Motor neuron (in vitro differentiated cells): ENCODE results near the gene TMEM131L. TPM values are rescaled to one million over a fixed set of nuclear protein-coding genes. Genes with fewer than 3 reads are reported as not detected.
"Not testable (repeated sequence)": the region's sequence is repeated elsewhere in the genome, so short reads cannot be mapped to it uniquely, and the experiment has no call there.

Experiments
- ATAC-seq, 8 experiments: fragments of 200-7000 bp; cut with Tn5 transposase; replicated peaks in 6 of 8; 2 replicates each; pipeline ENCODE4 v1.8.0; 2021; ENCODE audit warnings: mild to moderate bottlenecking in 8 of 8, moderate library complexity in 8 of 8
- H3K27ac ChIP-seq, 2 donors: fragments of 250-450 bp; sonication (Bioruptor Pico); 2 replicates each; pipeline ENCODE4 v1.9.0; 2021; ENCODE audit warnings: antibody characterized with exemption in 2 of 2, mild to moderate bottlenecking in 2 of 2, moderate library complexity in 1 of 2
- H3K4me1 ChIP-seq, 2 donors: fragments of 250-450 bp; sonication (Bioruptor Pico); replicated peaks in 1 of 2; 2 replicates each; pipeline ENCODE4 v1.6.1; 2021; ENCODE audit warnings: antibody characterized with exemption in 2 of 2, mild to moderate bottlenecking in 2 of 2, moderate library complexity in 1 of 2
- H3K4me3 ChIP-seq, 5 donors: fragments of 250-450 bp; sonication (Bioruptor Pico); 2 replicates each; pipeline ENCODE4 v1.9.0; 2021; ENCODE audit warnings: antibody characterized with exemption in 5 of 5, mild to moderate bottlenecking in 5 of 5, moderate library complexity in 4 of 5
- WGBS, 10 experiments: fragments of 450-650 bp; shearing (Covaris generic); methylation state at CpG; one replicate each; pipeline ENCODE4 v1.0.0; 2022; 5-methylcytosine and 5-hydroxymethylcytosine counted together
- in situ Hi-C, 9 experiments: fragments of 400-800 bp; cut with MboI; loops; one replicate each; pipeline ENCODE4 v1.15.0; 2021; ENCODE audit warnings: low sequenced_read_pairs in 9 of 9, low pct_unique_long_range_greater_than_20kb in 2 of 9; ENCODE audit not compliant: unreplicated experiment in 9 of 9
- total RNA-seq, 8 experiments: library from RNA; unstranded; fragments of 300-600 nt; gene quantifications; 2 replicates each; pipeline versions ENCODE4 v1.2.3 to v1.2.4, GENCODE V29; 2022

TMEM131L gene
- total RNA-seq, 8 experiments from 2014 or later, result 2.0 to 47.7 (median 8.5) TPM

DNA sequence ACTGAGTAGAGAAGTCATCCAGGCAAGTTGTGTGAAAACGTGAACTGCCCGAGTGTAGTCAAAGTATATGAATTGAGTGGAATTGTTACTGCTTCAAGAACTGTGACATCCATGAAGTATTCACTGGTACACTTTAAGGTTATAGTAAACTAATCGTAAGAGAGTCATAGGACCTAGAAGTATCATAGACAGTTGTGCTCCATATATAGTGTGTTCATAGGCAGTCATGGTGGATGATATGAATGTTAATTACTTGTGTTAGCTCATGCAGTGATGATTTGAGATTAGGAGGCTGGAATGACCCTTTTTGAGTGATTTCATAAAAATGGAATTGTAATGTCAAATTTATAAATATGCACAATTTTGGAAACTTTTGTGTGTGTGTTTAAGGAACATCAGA lies 136.6 kb downstream of the TMEM131L start:
- in situ Hi-C loops, result no loop called here
- WGBS, 10 experiments, result 94 to 100% (median 100%) methylated on average over 1 to 3 of the region's 3 CpGs; no CpG with 5 or more reads in 2 of the 10 experiments
- Histone ChIP-seq H3K4me3 (no peak overlapping the region), H3K4me1 (no peaks in the 10 kb centered on the region), H3K27ac (no peak overlapping the region)
- no peak for ATAC-seq

DNA sequence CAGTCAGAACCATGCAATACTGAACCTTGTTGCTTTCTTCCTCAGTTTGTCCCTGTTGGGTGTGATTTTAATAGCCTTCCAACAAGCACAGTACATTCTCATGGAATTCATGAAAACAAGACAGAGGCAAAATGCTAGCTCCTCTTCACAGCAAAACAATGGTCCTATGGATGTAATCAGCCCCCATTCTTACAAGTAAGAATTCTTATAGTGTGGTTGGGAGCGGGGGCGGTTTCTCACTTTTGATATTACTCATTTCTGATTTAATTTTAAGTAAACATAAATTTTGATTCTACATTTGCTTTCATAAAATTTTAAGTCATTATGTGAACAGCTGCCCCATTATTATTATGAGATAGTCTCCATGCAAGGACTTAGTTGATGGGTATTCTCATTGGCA lies 137.1 kb downstream of the TMEM131L start:
- 89 to 100% (median 100%) methylated on average over 2 of the region's 2 CpGs; no CpG with 5 or more reads in 3 of the 10 experiments for WGBS, 10 experiments
- in situ Hi-C loops, result no loop called here
- no peak overlapping the region for H3K27ac ChIP-seq
- no peak for ATAC-seq
- H3K4me1 ChIP-seq, result no peaks in the 10 kb centered on the region
- H3K4me3 ChIP-seq, result no peak overlapping the region

GRCh38 chr4:153603835-153604234 lies 137.7 kb downstream of the TMEM131L start:
- 90 to 100% (median 96%) methylated on average over 1 to 3 of the region's 3 CpGs; no CpG with 5 or more reads in 5 of the 10 experiments for WGBS, 10 experiments
- ATAC-seq, result no peak
- H3K4me1 ChIP-seq, result no peaks in the 10 kb centered on the region

GRCh38 chr4:153609070-153609469 lies 142.9 kb downstream of the TMEM131L start:
- in situ Hi-C loops, H3K27ac ChIP-seq, H3K4me1 ChIP-seq, ATAC-seq, H3K4me3 ChIP-seq: not testable (repeated sequence)
- WGBS, 10 experiments, result 60 to 67% methylated on average over 1 of the region's 2 CpGs; no CpG with 5 or more reads in 8 of the 10 experiments

More at GRCh38 chr4:153603835-153604234, 137.7 kb downstream of the TMEM131L start:
- in situ Hi-C loops, result no loop called here
- Histone ChIP-seq H3K27ac (no peak overlapping the region), H3K4me3 (no peak overlapping the region)

- no peak for ATAC-seq
- no peak overlapping the region for H3K4me3 ChIP-seq
- in situ Hi-C loops, result no loop called here
- no peak overlapping the region for H3K27ac ChIP-seq
- no peaks in the 10 kb centered on the region for H3K4me1 ChIP-seq
- 0 to 86% (median 63%) methylated on average over 1 to 5 of the region's 5 CpGs for WGBS, 10 experiments
These were observed 144.6 kb downstream of the TMEM131L start for GRCh38 chr4:153610623-153611376.

DNA sequence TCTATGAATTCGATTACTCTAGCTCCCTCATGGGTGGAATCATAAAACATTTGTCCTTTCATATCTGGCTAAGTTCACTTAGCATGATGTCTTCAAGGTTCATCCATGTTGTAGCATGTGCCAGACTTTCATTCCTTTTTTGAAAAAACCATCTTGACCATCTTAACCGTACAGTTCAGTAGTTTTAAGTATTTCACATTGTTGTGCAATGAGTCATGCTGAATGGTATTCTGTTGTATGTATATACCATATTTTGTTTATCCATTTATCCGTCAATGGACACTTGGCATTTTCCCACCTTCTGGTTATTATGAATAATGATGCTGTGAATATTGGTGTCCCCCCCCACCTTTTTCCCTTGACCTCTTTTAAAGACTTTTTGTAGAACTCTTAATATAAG lies 145.5 kb downstream of the TMEM131L start:
- H3K4me3 ChIP-seq, result no peak overlapping the region
- 44 to 100% (median 91%) methylated on average over 2 to 3 of the region's 3 CpGs; no CpG with 5 or more reads in 1 of the 10 experiments for WGBS, 10 experiments
- no peak overlapping the region for H3K27ac ChIP-seq
- H3K4me1 ChIP-seq, result no peaks in the 10 kb centered on the region
- ATAC-seq, result no peak
- in situ Hi-C loops, result no loop called here

DNA sequence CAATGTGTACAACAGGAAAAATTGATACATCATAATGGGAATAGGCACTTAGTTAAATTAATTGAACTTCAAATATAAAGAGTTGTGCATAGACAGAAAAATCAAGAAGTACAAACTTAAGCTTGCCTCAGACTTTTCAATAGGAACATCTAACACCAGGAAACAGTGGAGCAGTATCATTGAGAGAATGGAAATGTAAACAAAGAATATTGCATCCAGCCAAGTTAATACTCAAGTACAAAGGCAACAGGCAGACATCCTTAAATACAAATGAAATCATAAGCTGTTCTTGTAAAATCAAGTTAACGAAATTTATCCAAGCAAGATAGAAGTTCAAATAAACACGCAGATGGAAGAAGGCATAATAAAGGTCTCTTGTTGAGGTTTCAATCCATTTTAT lies 146.7 kb downstream of the TMEM131L start:
- H3K4me1 ChIP-seq, result no peaks in the 10 kb centered on the region
- in situ Hi-C loops, result no loop called here
- no peak for ATAC-seq

GRCh38 chr4:153616006-153616555 lies 149.9 kb downstream of the TMEM131L start:
- in situ Hi-C loops, result no loop called here
- WGBS, 10 experiments, result 41 to 100% (median 96%) methylated on average over 3 to 8 of the region's 8 CpGs
- Histone ChIP-seq H3K27ac (no peak overlapping the region), H3K4me1 (peaks cover 0 to 5% of the 10 kb centered on the region in 2 donors), H3K4me3 (no peak overlapping the region)
- no peak for ATAC-seq

More for the DNA sequence above, 146.7 kb downstream of the TMEM131L start:
- 74 to 100% (median 92%) methylated on average over 1 to 2 of the region's 2 CpGs for WGBS, 10 experiments
- Histone ChIP-seq H3K27ac (no peak overlapping the region), H3K4me3 (no peak overlapping the region)

- in situ Hi-C loops, result no loop called here
- WGBS, 10 experiments, result 40 to 86% (median 69%) methylated on average over 2 to 6 of the region's 6 CpGs; no CpG with 5 or more reads in 3 of the 10 experiments
- peak in 2 of 8 experiments; percentile 20 to 37 for ATAC-seq
- H3K27ac ChIP-seq, result no peak overlapping the region
- no peak overlapping the region for H3K4me3 ChIP-seq
- H3K4me1 ChIP-seq, result peaks cover 0 to 5% of the 10 kb centered on the region in 2 donors
These were observed 152.7 kb downstream of the TMEM131L start for GRCh38 chr4:153618833-153619232.

GRCh38 chr4:153619811-153620210 lies 153.7 kb downstream of the TMEM131L start:
- Histone ChIP-seq H3K27ac (no peak overlapping the region), H3K4me3 (no peak overlapping the region), H3K4me1 (peaks cover 0 to 5% of the 10 kb centered on the region in 2 donors)
- in situ Hi-C loops, result no loop called here
- peak in 1 of 8 experiments; percentile 61 for ATAC-seq
- 40 to 80% (median 60%) methylated on average over 1 to 2 of the region's 2 CpGs; no CpG with 5 or more reads in 4 of the 10 experiments for WGBS, 10 experiments

DNA sequence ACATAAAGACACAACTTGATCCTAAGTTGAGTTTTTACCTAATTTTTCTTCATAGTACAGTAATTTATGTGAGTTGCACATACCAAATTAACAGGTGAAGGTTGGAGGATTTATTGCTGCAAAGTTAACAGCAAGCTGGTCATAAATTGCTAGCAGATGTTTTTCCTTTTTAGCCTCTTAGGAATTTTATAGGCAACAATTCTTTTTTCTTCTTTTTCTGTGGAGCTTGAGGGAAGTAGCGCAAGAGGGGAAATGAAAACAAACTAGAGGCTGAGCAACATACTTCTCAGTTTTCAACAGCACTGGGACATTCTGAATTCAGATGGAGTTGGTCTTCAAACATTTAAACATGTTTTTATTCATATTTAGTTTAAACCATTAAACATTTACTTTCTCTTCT lies 154.2 kb downstream of the TMEM131L start:
- in situ Hi-C loops, result no loop called here
- Histone ChIP-seq H3K27ac (no peak overlapping the region), H3K4me1 (peaks cover 0 to 5% of the 10 kb centered on the region in 2 donors), H3K4me3 (no peak overlapping the region)
- 57 to 100% (median 100%) methylated on average over 1 of the region's 1 CpG; no CpG with 5 or more reads in 1 of the 10 experiments for WGBS, 10 experiments
- no peak for ATAC-seq

GRCh38 chr4:153622093-153622492 lies 155.9 kb downstream of the TMEM131L start:
- H3K27ac ChIP-seq, result no peak overlapping the region
- no peak overlapping the region for H3K4me3 ChIP-seq
- 61 to 100% (median 100%) methylated on average over 1 to 2 of the region's 5 CpGs; no CpG with 5 or more reads in 7 of the 10 experiments for WGBS, 10 experiments
- in situ Hi-C loops, result no loop called here
- no peak for ATAC-seq
- peaks cover 0 to 5% of the 10 kb centered on the region in 2 donors for H3K4me1 ChIP-seq

DNA sequence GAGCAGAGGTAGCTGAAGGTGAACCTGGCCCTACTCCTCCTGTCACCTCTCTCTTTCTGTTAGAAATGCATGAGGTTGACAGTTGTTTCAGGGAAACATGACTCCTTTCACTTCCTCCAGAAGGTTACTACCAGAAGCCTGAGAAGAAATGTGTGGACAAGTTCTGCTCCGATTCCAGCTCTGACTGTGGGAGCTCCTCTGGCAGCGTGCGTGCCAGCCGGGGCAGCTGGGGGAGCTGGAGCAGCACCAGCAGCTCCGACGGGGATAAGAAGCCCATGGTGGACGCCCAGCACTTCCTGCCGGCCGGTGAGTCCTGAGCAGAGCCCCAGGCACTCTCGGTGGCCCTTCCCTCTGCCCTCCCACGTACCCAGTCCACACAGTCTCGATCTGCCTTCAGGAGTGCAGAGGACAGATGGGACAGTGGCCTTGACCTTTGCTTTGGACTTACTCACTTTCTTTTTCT lies 156.6 kb downstream of the TMEM131L start:
- 82 to 100% (median 90%) methylated on average over 2 to 7 of the region's 12 CpGs; no CpG with 5 or more reads in 5 of the 10 experiments for WGBS, 10 experiments
- Histone ChIP-seq H3K27ac (no peak overlapping the region), H3K4me1 (peaks cover 0 to 5% of the 10 kb centered on the region in 2 donors), H3K4me3 (no peak overlapping the region)
- in situ Hi-C loops, result no loop called here
- ATAC-seq, result no peak
